Fibroblast of lung (primary cell): Measurements from ENCODE around the gene DENND5B.

Experiments used
- CTCF ChIP-seq, 2 donors: IDR thresholded peaks in 1 of 2; conservative IDR thresholded peaks in 1 of 2; 1 replicate in 1 of 2; 2 replicates in 1 of 2; pipeline ENCODE4 v1.5.1; 2011 to 2012; ENCODE audit warnings: low read length in 2 of 2, control low read depth in 1 of 2, inconsistent platforms in 1 of 2, low read depth in 1 of 2, mild to moderate bottlenecking in 1 of 2
- EZH2 ChIP-seq: IDR thresholded peaks from 2 replicates; pipeline ENCODE4 v1.5.1; 2012; ENCODE audit warnings: low read length, control low read depth, mild to moderate bottlenecking; ENCODE audit errors: missing control alignments

GRCh38 chr12:31386364-31386777, 204.6 kb downstream of the DENND5B start:
- TF ChIP-seq EZH2 (no peak), CTCF (conservative IDR thresholded peaks at IDR 0.05 in 1 of 2, IDR thresholded peaks at IDR 0.05 in 1 of 2; ENCODE audit: low read depth in 1 of 2, low read length in 2 of 2) (no peak)
